HEK293 (cell line): ENCODE measurements around the gene ZNF768.

Experiments
- CTCF ChIA-PET: fragments of 350-600 bp; formaldehyde crosslinking; extraction: SDS; loops from one replicate; lab custom pipeline; 2021; ENCODE audit warnings: antibody characterized with exemption; lab: Yijun Ruan, JAX
- POLR2A ChIA-PET: fragments of 300-600 bp; formaldehyde crosslinking; extraction: SDS; loops from one replicate; lab custom pipeline; 2020; ENCODE audit warnings: antibody characterized with exemption, inconsistent platforms; lab: Yijun Ruan, JAX
- H3K27ac ChIP-seq: fragments of 200-500 bp; sonication (Bioruptor generic); 2 replicates; pipeline ENCODE4 v1.5.1; 2014; ENCODE audit warnings: low read depth, low read length, control low read depth, inconsistent platforms; ENCODE audit errors: extremely low read depth
- H3K36me3 ChIP-seq, 2 experiments: fragments of 200-500 bp in 1 of 2; sonication (Bioruptor generic) in 1 of 2; 1 replicate in 1 of 2; 2 replicates in 1 of 2; pipeline ENCODE4 v1.5.1; 2014 to 2017; ENCODE audit warnings: inconsistent platforms in 2 of 2, low read length in 2 of 2; ENCODE audit not compliant: control insufficient read depth in 2 of 2, insufficient read depth in 1 of 2
- H3K4me1 ChIP-seq: fragments of 200-500 bp; sonication (Bioruptor generic); 2 replicates; pipeline ENCODE4 v1.5.1; 2014; ENCODE audit warnings: mild to moderate bottlenecking, low read length, inconsistent platforms; ENCODE audit not compliant: control insufficient read depth, insufficient read depth
- H3K4me3 ChIP-seq: 2 replicates; pipeline ENCODE4 v1.5.1; 2011; ENCODE audit warnings: low read depth, mild to moderate bottlenecking, control low read depth, low read length, moderate library complexity
- H3K9me3 ChIP-seq: fragments of 200-500 bp; sonication (Bioruptor generic); 2 replicates; pipeline ENCODE4 v1.5.1; 2014; ENCODE audit warnings: low read depth, low read length, inconsistent platforms; ENCODE audit not compliant: control insufficient read depth, insufficient read depth
- GLIS1 ChIP-seq: fragments of 450-650 bp; formaldehyde crosslinking; IDR thresholded peaks from 2 replicates; pipeline ENCODE4 v1.5.1; 2016; ENCODE audit warnings: missing biosample characterization, missing genetic modification characterization
- IKZF3 ChIP-seq: fragments of 450-650 bp; IDR thresholded peaks from 2 replicates; pipeline ENCODE4 v1.5.0; 2018; ENCODE audit warnings: missing biosample characterization, mild to moderate bottlenecking, missing genetic modification characterization, moderate library complexity
- MEIS1 ChIP-seq: sonication (generic); formaldehyde crosslinking; IDR thresholded peaks from 2 replicates; pipeline ENCODE4 v1.8.1; 2022; ENCODE audit warnings: missing genetic modification reagents, mild to moderate bottlenecking, borderline replicate concordance
- OVOL3 ChIP-seq: fragments of 450-650 bp; formaldehyde crosslinking; IDR thresholded peaks from 2 replicates; pipeline ENCODE4 v1.5.1; 2016; ENCODE audit warnings: missing biosample characterization, missing genetic modification characterization
- SCRT1 ChIP-seq: fragments of 450-650 bp; formaldehyde crosslinking; IDR thresholded peaks from 2 replicates; pipeline ENCODE4 v1.5.1; 2016; ENCODE audit warnings: missing biosample characterization, missing genetic modification characterization, borderline replicate concordance
- SCRT2 ChIP-seq: fragments of 450-650 bp; formaldehyde crosslinking; IDR thresholded peaks from 2 replicates; pipeline ENCODE4 v1.5.1; 2016; ENCODE audit warnings: missing biosample characterization, missing genetic modification characterization
- ZNF138 ChIP-seq: fragments of 450-650 bp; formaldehyde crosslinking; IDR thresholded peaks from 2 replicates; pipeline ENCODE4 v1.5.1; 2016; ENCODE audit warnings: missing biosample characterization, missing genetic modification characterization, borderline replicate concordance
- ZNF146 ChIP-seq: fragments of 450-650 bp; formaldehyde crosslinking; IDR thresholded peaks from 2 replicates; pipeline ENCODE4 v1.5.1; 2016; ENCODE audit warnings: missing biosample characterization, missing genetic modification characterization
- ZNF184 ChIP-seq: fragments of 450-650 bp; IDR thresholded peaks from 2 replicates; pipeline ENCODE4 v1.5.1; 2018; ENCODE audit warnings: missing biosample characterization, mild to moderate bottlenecking, missing genetic modification characterization
- ZNF214 ChIP-seq: fragments of 450-650 bp; formaldehyde crosslinking; IDR thresholded peaks from 2 replicates; pipeline ENCODE4 v1.5.1; 2017; ENCODE audit warnings: missing biosample characterization, mild to moderate bottlenecking, missing genetic modification characterization, borderline replicate concordance
- ZNF221 ChIP-seq: fragments of 450-650 bp; formaldehyde crosslinking; IDR thresholded peaks from 2 replicates; pipeline ENCODE4 v1.5.1; 2017; ENCODE audit warnings: missing biosample characterization, missing genetic modification characterization, borderline replicate concordance
- ZNF341 ChIP-seq: fragments of 450-650 bp; formaldehyde crosslinking; IDR thresholded peaks from 2 replicates; pipeline ENCODE4; 2016; ENCODE audit warnings: low read depth, missing biosample characterization, missing genetic modification characterization
- ZNF354C ChIP-seq: fragments of 450-650 bp; formaldehyde crosslinking; IDR thresholded peaks from 2 replicates; pipeline ENCODE4 v1.5.1; 2016; ENCODE audit warnings: missing biosample characterization, missing genetic modification characterization, low read depth, borderline replicate concordance
- ZNF37A ChIP-seq: fragments of 450-650 bp; IDR thresholded peaks from 2 replicates; pipeline ENCODE4 v1.5.1; 2018; ENCODE audit warnings: missing biosample characterization, missing genetic modification characterization
- ZNF394 ChIP-seq: fragments of 450-650 bp; formaldehyde crosslinking; IDR thresholded peaks from 2 replicates; pipeline ENCODE4 v1.5.1; 2016; ENCODE audit warnings: missing biosample characterization, missing genetic modification characterization, mild to moderate bottlenecking, moderate library complexity, borderline replicate concordance
- ZNF600 ChIP-seq: fragments of 450-650 bp; formaldehyde crosslinking; IDR thresholded peaks from 2 replicates; pipeline ENCODE4 v1.5.1; 2016; ENCODE audit warnings: missing biosample characterization, missing genetic modification characterization
- ZNF670 ChIP-seq: fragments of 450-650 bp; formaldehyde crosslinking; IDR thresholded peaks from 2 replicates; pipeline ENCODE4 v1.5.1; 2016; ENCODE audit warnings: missing biosample characterization, missing genetic modification characterization, low read depth
- TF ChIP-seq, protein P1 (sequence below): fragments of 450-650 bp; formaldehyde crosslinking; IDR thresholded peaks from 2 replicates; pipeline ENCODE4 v1.5.1; 2016; ENCODE audit warnings: missing biosample characterization, missing genetic modification characterization
- TF ChIP-seq, protein P2 (sequence below): fragments of 450-650 bp; formaldehyde crosslinking; IDR thresholded peaks from 2 replicates; pipeline ENCODE4 v1.5.1; 2017; ENCODE audit warnings: missing biosample characterization, mild to moderate bottlenecking, missing genetic modification characterization, moderate library complexity
- TF ChIP-seq, protein P3 (sequence below): fragments of 450-650 bp; formaldehyde crosslinking; IDR thresholded peaks from 2 replicates; pipeline ENCODE4 v1.5.1; 2016; ENCODE audit warnings: missing biosample characterization, missing genetic modification characterization

ZNF768 gene

DNA sequence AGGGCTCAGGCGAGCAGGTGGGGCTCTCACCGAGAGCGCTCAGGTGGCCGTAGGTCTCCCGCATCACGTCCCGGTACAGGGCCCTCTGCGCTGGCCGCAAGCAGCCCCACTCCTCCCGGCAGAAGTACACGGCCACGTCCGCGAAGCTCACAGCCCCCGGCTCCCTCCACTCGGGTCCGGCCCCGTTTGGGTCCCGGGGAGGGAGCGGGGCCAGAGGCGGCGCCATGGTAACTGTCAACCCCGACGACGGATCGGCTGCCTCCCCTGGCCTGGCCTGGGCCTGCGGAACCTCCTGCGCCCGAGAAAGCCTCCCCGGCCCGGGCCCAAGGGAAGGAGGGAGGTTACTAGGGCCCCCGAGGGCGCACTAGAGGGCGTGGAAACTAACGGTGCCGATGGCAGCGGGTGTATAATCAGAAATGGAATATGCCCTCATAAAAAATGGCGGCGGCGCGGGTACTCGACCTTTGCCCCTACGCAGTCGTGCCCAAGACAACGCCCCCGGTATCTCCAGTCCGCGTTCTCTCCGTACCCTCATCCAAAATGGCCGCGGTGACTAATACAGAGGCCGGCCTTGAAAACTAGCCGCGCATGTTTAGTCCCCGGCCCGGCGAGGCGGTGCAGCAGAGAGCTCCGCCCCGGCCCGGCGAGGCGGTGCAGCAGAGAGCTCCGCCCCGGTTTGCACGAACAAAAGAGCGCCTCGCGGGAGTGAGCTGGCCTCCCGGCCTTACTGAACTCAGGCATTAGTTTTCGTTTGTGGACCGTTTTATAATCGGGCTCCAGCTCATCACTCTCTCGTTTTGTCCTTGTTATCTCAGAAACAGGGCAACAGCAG is 31.8 kb upstream of the ZNF768 start, which contains the start of gene ZNF764 (continued):
- TF ChIP-seq, protein P1, sequence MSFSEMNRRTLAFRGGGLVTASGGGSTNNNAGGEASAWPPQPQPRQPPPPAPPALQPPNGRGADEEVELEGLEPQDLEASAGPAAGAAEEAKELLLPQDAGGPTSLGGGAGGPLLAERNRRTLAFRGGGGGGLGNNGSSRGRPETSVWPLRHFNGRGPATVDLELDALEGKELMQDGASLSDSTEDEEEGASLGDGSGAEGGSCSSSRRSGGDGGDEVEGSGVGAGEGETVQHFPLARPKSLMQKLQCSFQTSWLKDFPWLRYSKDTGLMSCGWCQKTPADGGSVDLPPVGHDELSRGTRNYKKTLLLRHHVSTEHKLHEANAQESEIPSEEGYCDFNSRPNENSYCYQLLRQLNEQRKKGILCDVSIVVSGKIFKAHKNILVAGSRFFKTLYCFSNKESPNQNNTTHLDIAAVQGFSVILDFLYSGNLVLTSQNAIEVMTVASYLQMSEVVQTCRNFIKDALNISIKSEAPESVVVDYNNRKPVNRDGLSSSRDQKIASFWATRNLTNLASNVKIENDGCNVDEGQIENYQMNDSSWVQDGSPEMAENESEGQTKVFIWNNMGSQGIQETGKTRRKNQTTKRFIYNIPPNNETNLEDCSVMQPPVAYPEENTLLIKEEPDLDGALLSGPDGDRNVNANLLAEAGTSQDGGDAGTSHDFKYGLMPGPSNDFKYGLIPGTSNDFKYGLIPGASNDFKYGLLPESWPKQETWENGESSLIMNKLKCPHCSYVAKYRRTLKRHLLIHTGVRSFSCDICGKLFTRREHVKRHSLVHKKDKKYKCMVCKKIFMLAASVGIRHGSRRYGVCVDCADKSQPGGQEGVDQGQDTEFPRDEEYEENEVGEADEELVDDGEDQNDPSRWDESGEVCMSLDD (tag by site-specific recombination), result no peak
- TF ChIP-seq ZNF146 (tag by site-specific recombination) (no peak; the same call in 1 of the 2 replicates), ZNF37A (tag by site-specific recombination) (no peak), ZNF184 (tag by site-specific recombination) (peak; percentile 42; the same call in 1 of the 2 replicates), MEIS1 (CRISPR knock-in tag) (no peak), IKZF3 (tag by site-specific recombination) (peak; percentile 44), ZNF214 (tag by site-specific recombination) (no peak), ZNF138 (tag by site-specific recombination) (no peak), ZNF394 (tag by site-specific recombination) (peak; percentile 65; the same call in 1 of the 2 replicates)
- TF ChIP-seq, all 188 proteins: peak for 69

DNA sequence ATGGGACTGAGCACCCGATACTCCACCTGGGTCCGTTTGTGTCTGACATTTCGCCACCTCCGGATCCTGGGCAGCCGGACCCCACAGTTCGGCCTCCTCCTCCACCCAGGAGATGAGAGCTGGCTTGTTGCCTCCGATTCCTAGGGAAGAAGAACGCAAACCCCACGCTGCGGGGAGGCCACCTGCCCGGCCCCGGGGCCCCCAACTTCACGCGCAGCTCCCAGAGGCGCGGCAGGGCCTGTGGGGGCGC is 31.3 kb upstream of the ZNF768 start:
- H3K27ac ChIP-seq, result peak overlapping the region; percentile 98
- ChIA-PET CTCF (interaction anchor here (0.9 to 2.0 kb wide), 7 partner anchors 15 to 136 kb away, joined by 3 to 6 read pairs (median 4); no protein-coding TSS in a partner anchor), POLR2A (interaction anchor here (0.6 to 3.9 kb wide), 15 partner anchors 9 to 187 kb away, joined by 3 to 69 read pairs (median 10); partner anchors contain the start of genes DCTPP1, ZNF688 and ZNF747)
- 0 out of 2 replicates have a peak, but pooled peaks have one; percentile 34 for TF ChIP-seq GLIS1 (tag by site-specific recombination)
- TF ChIP-seq ZNF221, result no peak
- no peaks in the 10 kb centered on the region for H3K9me3 ChIP-seq
- peaks cover 2% of the 10 kb centered on the region; the same call in 1 of the 2 replicates for H3K4me1 ChIP-seq
- H3K4me3 ChIP-seq, result peak overlapping the region; percentile 88
- H3K36me3 ChIP-seq, result peaks cover 9 to 37% of the 10 kb centered on the region in 2 experiments; a peak in 2 of 3 replicates

GRCh38 chr16:30556125-30556473 is 29.7 kb upstream of the ZNF768 start:
- TF ChIP-seq ZNF341 (tag by site-specific recombination) (peak; percentile 50), SCRT2 (tag by site-specific recombination) (peak; percentile 82; the same call in 1 of the 2 replicates), ZNF670 (tag by site-specific recombination) (no peak), OVOL3 (no peak), ZNF354C (tag by site-specific recombination) (no peak), SCRT1 (tag by site-specific recombination) (0 out of 2 replicates have a peak, but pooled peaks have one; percentile 16), ZNF600 (no peak)
- TF ChIP-seq, protein P2, sequence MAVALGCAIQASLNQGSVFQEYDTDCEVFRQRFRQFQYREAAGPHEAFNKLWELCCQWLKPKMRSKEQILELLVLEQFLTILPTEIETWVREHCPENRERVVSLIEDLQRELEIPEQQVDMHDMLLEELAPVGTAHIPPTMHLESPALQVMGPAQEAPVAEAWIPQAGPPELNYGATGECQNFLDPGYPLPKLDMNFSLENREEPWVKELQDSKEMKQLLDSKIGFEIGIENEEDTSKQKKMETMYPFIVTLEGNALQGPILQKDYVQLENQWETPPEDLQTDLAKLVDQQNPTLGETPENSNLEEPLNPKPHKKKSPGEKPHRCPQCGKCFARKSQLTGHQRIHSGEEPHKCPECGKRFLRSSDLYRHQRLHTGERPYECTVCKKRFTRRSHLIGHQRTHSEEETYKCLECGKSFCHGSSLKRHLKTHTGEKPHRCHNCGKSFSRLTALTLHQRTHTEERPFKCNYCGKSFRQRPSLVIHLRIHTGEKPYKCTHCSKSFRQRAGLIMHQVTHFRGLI (tag by site-specific recombination), result no peak
- TF ChIP-seq, protein P3, sequence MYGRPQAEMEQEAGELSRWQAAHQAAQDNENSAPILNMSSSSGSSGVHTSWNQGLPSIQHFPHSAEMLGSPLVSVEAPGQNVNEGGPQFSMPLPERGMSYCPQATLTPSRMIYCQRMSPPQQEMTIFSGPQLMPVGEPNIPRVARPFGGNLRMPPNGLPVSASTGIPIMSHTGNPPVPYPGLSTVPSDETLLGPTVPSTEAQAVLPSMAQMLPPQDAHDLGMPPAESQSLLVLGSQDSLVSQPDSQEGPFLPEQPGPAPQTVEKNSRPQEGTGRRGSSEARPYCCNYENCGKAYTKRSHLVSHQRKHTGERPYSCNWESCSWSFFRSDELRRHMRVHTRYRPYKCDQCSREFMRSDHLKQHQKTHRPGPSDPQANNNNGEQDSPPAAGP (tag by site-specific recombination), result peak; percentile 34; the same call in 1 of the 2 replicates
- H3K27ac ChIP-seq, result no peak overlapping the region
- peaks cover 2% of the 10 kb centered on the region; the same call in 1 of the 2 replicates for H3K4me1 ChIP-seq
- ChIA-PET CTCF (no interaction called here), POLR2A (interaction anchor here (3.9 kb wide), 1 partner anchor 21 kb away, joined by 69 read pairs; the partner anchor contains the start of gene ZNF747)
- peaks cover 9 to 37% of the 10 kb centered on the region in 2 experiments; a peak in 2 of 3 replicates for H3K36me3 ChIP-seq
- H3K4me3 ChIP-seq, result no peak overlapping the region
- no peaks in the 10 kb centered on the region for H3K9me3 ChIP-seq
